GM19099 (cell line): ENCODE measurements around the gene SCAF11.

ENCODE experiments used
- POLR2A ChIP-seq: IDR thresholded peaks from 3 replicates; pipeline ENCODE4 v1.6.1; 2011; ENCODE audit warnings: low read depth; ENCODE audit not compliant: insufficient read length; ENCODE audit errors: extremely low read depth

SCAF11 gene

DNA sequence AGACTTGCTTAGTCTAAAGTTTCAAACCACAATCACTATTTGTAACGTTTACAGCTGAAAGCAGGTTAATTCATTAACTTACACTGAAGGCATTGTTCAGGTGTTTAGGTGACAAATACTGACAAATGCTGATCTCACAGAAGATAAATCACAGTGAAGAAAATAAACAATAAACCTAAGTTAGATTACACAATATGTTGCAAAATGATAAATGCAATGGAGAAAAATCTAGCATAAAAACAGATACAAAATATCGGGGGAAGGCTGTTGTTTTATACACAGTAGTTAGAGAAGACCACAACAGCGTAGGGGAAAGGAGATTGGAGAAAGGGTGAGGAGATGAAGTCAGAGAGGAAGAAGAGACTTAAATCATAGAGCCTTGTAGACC, 3.0 kb downstream of the SCAF11 start:
- no peak for TF ChIP-seq POLR2A

DNA sequence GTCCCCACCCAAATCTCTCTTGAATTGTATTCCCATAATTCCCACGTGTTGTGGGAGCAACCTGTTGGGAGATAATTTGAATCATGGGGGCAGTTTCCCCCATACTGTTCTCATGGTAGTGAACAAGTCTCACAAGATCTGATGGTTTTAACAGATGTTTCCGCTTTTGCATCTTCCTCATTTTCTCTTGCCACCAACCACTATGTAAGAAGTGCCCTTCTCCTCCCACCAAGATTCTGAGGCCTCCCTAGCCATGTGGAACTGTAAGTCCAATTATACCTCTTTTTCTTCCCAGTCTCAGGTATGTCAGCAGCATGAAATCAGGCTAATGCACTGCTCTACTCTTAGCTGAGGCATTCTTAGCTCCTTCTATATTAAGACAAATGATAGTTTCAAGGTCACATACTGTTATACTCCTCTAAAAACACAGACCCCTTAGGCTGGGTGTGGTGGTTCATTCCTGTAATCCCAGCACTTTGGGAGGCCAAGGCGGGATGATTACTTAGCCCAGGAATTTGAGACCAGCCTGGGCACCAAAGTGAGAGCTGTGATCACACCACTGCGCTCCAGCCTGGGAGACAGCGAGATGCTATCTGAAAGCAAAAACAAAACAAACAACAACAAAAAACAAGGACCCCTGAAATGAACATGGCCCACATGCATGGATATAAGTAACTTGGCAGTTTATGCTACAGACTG, 3.6 kb downstream of the SCAF11 start:
- TF ChIP-seq POLR2A, result no peak

DNA sequence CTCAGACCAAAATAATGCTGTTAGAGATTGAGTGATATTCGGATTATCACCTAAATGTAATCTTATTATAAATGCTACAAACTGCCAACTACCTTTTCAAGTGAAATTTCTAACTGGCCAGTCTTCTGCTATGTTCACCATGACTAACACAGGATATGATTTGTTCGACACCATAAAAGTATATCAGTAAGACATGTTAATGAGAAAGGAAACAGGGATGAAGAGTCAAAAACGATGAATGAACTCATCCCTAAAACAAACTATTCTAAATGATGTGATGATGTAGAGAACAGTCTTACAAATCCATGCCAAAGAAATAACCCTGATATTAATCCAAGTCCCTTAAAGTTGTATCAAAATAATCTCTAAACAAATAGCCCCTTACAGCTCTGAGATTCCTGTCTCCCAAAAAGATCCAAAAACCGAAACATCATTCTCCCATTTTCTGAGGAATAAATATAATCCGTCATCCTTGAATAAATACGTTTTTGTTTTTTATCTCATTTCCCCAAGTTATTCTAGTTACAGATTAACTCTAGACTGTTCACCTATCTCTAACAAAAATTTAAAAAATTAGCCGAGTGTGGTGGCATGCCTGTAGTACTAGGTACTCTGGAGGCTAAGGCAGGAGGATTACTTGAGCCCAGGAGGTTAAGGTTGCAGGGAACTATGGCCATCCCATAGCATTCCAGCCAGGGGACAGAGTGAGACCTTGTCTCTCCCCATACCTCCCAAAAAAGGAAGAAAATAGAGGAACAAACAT, 9.1 kb downstream of the SCAF11 start:
- TF ChIP-seq POLR2A, result no peak

DNA sequence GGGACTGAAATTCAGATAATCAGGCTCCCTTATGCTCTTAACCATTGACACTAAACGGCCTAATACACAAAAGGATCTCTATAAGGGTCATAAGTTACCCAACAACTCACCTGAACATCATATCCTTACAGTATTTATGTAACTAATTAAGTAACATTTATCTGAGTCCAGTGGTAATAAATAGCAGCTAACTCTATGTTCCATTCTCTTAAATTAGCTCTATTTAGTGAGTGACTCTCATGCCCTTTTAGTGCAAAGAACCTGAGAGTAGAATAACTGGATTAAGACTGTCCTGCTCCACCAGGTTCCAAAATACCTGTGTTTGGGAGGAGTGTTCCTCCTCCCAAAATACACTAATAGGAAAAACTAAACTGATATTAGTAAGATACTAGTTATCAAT, 9.8 kb downstream of the SCAF11 start:
- TF ChIP-seq POLR2A, result no peak

DNA sequence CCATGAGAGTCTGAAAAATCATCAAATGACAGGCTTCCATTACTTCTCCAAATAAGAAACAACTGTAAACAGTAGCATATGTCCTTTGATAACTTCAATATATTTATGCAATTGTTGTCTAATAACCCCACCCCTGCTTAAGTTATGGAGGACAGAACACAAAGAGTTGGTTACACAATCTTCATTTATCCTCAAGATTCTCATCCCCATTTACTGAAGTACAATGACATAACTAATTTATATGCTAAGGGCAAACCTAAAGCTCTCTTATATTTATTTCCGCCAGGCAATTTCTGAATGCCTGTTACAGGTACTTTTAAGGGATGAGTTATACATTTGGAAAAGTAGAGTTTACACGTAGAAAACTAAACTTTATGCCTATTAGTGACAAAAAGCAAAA, 12.3 kb downstream of the SCAF11 start:
- TF ChIP-seq POLR2A, result no peak

DNA sequence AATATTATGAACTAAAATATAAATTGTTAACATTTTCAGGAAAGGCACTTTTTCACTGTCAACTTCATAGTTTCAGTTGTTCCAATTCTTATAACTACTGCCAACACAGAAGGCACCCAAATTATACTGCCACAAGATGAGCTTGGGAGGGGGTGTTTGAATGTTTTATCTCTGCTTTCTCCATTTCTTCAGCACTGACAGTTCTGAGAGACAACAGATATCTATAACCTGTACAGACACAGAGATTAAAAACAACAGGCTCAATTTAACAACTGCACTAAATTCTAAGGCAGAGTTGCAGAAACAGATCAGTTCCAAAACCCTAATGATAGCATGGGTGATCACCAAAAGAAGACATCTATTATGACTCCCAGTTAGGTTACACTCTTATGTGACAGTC, 12.8 kb downstream of the SCAF11 start:
- no peak for TF ChIP-seq POLR2A

DNA sequence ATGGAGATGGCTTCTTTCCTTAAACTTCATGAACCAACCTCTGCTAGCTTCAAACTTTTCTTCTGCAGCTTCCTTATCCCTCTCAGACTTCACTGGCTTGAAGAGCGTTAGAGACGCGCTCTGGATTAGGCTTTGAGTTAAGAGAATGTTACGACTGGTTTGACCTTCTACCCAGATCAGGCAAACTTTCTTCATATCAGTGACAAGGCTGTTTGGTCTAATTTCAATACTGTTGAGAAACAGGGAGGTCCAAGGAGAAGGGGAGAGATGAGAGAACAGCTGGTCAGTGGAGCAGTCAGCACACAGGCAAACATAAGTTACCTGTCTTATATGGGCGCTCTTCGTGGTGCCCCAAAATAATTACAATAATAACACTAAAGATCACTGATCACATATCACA, 14.9 kb downstream of the SCAF11 start:
- no peak for TF ChIP-seq POLR2A

DNA sequence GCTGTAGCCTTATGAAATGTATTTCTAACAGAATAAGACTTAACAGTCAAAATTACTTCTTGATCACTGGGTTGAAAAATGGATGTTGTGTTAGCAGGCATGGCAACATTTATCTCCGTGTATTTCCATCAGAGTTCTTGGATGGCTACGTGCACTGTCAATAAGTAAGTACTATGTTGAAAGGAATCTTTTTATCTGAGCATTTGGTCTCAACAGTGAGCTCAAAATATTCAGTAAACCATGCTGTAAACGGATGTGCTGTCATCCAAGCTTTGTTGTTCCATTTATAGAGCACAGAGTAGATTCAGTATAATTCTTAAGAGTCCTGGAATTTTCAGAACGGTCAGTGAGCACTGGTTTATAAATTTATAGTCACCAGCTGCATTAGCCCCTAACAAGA, 15.5 kb downstream of the SCAF11 start:
- TF ChIP-seq POLR2A, result no peak

DNA sequence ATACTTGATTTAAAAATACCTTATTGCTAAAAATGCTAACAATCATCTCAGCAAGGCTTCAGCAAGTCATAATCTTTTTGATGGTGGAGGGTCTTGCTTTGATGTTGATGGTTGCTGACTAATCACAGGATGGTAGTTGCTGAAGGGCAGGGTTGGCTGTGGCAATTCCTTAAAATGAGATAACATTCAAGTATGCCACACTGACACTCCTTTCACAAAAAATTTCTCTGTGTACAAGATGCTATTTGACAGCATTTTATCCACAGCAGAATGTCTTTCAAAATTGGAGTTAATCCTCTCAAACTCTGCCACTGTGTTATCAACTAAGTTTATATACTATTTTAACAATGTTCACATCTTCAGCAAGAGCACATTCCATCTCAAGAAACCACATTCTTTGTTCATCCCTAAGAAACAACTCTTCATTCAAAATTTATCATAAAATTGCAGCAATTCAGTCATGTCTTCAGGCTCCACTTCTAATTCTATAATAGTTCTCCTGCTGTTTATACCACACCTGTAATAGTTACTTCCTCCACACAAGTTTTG, 16.1 kb downstream of the SCAF11 start:
- no peak for TF ChIP-seq POLR2A

DNA sequence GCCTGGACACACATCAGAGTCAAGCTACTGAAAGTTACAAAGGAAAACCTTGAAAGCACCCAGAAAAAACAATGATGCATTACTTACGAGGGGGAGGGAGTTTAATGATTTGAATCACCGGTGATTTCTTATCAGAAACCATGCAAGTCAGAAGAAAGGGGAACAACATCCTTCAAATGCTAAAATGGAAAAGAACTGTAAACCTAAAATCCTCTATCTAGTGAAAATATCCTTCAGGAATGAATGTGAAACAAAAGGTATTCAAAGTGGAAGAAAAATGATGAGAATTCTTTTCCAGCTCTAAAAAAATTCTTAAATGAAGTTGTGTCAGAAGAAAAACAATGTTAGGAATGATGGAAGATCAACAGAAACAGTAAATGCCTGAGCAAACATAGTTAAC, 16.8 kb downstream of the SCAF11 start:
- TF ChIP-seq POLR2A, result no peak

DNA sequence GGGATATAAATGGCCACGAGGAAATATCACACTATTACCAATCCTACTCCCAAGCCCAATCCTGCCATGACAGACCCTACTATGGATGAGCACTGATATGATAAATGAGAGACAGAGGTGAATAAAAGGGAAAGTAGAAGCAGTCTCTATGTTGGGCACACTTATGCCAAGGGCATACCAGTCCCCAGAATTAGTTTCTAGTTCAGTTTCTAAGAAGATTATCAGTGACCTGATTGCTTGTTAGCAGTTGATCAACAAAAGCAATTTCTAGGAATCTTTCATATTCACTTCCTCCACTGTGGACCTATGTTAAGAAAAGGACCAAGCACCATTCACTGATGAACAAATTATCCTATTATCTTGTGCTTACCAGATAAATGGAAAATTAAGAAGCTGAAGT, 20.0 kb downstream of the SCAF11 start:
- no peak for TF ChIP-seq POLR2A

DNA sequence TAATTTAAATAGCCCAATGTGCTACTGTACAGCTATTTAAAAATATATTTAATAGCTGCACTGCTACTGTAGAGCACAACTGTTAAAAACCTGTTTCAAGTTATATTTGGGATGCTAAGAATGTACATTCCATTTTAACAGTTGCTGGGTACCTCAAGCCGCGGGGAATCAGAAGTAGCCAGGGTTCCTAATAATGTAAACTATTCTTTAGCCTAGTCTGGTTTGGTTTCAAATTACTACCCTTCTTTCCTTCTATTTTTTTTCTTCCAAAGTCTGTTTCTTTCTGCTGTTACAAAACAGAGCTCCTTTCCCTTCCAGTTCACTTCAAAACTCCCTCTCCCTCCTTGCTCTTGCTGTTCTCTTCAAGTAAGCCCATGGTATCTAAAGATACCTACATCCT, 21.3 kb downstream of the SCAF11 start:
- TF ChIP-seq POLR2A, result no peak

DNA sequence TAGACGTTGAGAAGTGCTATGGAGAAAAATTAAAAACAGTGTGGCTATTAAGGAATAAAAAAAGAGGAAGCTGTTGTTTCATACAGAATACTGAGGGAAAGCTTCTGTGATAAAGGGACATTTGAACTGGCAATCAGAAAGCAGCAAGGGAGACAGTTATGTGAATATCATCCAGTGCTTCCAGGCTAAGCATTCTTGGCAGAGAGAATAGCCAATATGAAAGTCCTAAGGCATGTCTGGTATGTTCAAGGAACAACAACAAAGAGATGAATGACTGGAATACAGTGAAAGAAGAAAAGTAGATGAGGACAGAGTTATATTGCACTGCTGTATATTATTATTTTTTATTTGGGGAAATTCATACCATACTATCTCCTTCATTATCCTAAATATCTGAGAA, 23.9 kb downstream of the SCAF11 start:
- no peak for TF ChIP-seq POLR2A

DNA sequence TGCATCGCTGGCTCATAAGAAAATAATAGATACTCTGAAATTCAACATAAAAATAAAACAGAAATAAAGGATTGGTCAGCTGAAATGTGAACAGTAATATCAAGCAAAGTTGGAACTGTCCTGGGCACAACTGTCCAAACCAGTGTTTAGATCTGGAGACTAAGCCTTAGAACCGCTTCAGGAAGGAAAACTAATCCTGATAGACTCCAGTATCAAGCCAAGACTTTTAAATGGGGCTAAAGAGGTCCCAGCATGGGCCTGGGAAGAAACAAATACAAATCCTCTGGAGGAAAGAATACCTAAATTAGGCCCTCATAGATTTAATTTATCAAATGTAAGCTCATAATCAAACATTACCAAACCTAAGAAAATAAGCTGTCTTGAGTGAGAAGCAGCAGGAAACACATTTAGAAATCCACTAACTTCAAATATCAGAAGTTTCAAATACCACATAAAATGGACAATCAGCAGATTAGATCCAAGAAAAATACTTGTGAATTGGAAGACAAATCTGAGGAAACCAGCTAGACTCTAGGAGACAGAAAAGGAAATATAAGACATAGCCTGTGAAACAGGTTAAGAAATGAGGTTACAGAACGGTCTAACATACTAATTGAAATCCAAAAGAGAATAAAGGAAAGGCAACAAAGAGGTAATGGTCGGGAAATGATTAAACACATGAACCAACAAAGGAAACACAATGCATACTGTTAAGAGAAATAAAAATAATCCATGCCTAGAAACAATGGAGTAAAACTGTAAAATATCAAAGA, 27.6 kb downstream of the SCAF11 start:
- TF ChIP-seq POLR2A, result no peak

DNA sequence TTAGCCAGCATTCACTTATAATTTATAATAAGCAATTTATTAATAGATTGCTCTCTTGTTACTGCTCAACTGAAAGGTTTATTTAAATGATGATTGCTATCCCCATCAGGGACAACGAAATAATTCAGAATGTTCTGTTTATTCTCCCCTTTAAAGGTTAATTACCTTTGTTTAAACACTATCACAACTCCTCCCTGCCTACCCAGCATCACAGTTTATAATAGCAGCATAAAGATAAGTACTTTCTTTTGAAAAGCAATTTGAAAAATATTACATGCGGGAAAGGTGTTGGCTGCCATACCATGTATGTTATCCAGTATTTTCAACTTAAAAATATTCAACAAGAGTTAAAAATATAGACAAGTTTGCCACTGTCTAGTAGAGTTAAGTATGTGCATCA, 30.6 kb downstream of the SCAF11 start:
- no peak for TF ChIP-seq POLR2A

DNA sequence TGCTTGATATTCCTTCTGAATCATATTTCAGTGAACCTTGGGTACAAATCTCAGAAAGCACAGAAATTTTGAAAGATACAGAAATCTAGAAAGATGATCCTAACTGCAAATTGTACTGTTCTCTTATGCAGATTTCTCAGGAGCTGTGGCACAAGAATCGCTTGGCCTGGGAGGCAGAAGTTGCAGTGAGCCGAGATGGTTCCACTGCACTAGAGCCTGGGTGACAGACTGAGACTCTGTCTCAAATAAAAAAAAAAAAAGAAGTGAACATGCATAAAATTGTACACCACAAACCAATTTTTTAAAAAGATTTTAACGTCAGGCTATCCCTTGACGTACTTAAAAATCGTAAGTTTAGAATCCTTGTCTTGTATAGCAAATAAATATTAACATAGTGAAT, 31.3 kb downstream of the SCAF11 start:
- no peak for TF ChIP-seq POLR2A

DNA sequence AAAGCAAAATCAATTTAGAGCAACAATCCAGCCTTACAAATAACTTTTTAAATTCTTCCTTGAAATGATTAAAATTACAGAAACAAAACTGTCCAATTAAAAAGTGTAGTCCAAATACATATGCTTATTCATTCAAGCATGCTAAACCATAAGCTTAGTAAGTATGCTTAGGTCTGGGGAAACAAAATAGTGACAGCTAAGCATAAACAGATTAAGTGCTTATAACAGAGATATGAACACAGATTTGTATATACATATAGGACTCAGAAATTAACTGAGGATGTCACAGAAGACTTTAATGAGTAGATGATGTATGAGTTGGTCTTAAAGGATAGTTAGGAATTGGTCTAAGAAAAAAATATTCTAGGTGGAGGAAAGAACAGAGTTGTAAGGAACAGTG, 41.8 kb downstream of the SCAF11 start:
- no peak for TF ChIP-seq POLR2A

DNA sequence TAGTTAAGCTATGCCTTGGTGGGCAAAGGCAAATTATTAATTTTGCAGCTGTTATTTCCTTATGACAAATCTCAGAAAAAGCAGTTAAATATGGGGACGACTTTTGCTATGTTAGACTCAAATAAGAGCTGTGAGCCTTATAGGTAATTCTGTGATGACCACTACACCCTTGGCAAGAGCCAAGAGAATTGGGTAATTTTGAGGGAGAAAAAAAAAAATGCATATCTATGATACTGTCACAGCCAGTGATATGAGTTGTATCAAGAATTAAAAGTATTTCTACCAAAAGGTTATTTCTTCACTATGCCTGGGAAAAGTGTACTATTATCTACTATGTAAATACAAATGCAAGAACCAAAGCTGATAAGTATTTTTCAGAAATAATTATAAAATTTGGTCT, 43.9 kb downstream of the SCAF11 start:
- no peak for TF ChIP-seq POLR2A
